SJCRH30 (cell line): ENCODE results near the gene ITGA2. TPM values are rescaled to one million over a fixed set of nuclear protein-coding genes. Genes with fewer than 3 reads are reported as not detected.
"Not testable (repeated sequence)": the region's sequence is repeated elsewhere in the genome, so short reads cannot be mapped to it uniquely, and the experiment has no call there.

Source experiments
- DNase-seq, 2 experiments: peaks; one replicate each; pipeline ENCODE4 v3.0.0-alpha.2; 2015 to 2020
- H3K27ac ChIP-seq: fragments of 250-450 bp; sonication (Bioruptor Pico); 2 replicates; pipeline ENCODE4 v1.5.1; 2020; ENCODE audit warnings: mild to moderate bottlenecking, moderate library complexity
- H3K27me3 ChIP-seq: fragments of 250-450 bp; sonication (Bioruptor Pico); 2 replicates; pipeline ENCODE4 v1.5.1; 2020; ENCODE audit warnings: mild to moderate bottlenecking, moderate library complexity
- H3K36me3 ChIP-seq: fragments of 250-450 bp; sonication (Bioruptor Pico); 2 replicates; pipeline ENCODE4 v1.5.1; 2020; ENCODE audit warnings: mild to moderate bottlenecking, moderate library complexity
- H3K4me1 ChIP-seq: fragments of 250-450 bp; sonication (Bioruptor Pico); 2 replicates; pipeline ENCODE4 v1.5.1; 2020; ENCODE audit warnings: mild to moderate bottlenecking, moderate library complexity
- H3K4me3 ChIP-seq: fragments of 250-450 bp; sonication (Bioruptor Pico); 2 replicates; pipeline ENCODE4 v1.5.1; 2020; ENCODE audit warnings: mild to moderate bottlenecking, moderate library complexity
- H3K9me3 ChIP-seq: fragments of 250-450 bp; sonication (Bioruptor Pico); replicated peaks from 2 replicates; pipeline ENCODE4 v1.5.1; 2020; ENCODE audit warnings: mild to moderate bottlenecking, moderate library complexity
- total RNA-seq: library from RNA; depleted of rRNA; stranded (reverse); fragments of >200 nt; shearing (Covaris generic); gene quantifications from 2 replicates; pipeline ENCODE4 v1.2.3, GENCODE V29; 2014

Gene ITGA2
- total RNA-seq, 1 experiment from 2014 or later = 0.26 TPM

DNA sequence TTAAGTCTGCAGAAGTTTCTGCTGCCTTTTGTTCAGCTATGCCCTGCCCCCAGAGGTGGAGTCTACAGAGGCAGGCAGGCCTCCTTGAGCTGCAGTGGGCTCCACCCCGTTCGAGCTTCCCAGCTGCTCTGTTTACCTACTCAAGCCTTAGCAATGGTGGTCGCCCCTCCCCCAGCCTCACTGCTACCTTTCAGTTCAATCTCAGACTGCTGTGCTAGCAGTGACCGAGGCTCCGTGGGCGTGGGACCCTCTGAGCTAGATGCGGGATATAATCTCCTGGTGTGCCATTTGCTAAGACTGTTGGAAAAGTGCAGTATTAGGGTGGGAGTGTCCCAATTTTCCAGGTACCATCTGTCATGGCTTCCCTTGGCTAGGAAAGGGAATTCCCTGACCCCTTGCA is 13.0 kb upstream of the ITGA2 start:
- not testable (repeated sequence) for DNase-seq, H3K36me3 ChIP-seq, H3K27me3 ChIP-seq

DNA sequence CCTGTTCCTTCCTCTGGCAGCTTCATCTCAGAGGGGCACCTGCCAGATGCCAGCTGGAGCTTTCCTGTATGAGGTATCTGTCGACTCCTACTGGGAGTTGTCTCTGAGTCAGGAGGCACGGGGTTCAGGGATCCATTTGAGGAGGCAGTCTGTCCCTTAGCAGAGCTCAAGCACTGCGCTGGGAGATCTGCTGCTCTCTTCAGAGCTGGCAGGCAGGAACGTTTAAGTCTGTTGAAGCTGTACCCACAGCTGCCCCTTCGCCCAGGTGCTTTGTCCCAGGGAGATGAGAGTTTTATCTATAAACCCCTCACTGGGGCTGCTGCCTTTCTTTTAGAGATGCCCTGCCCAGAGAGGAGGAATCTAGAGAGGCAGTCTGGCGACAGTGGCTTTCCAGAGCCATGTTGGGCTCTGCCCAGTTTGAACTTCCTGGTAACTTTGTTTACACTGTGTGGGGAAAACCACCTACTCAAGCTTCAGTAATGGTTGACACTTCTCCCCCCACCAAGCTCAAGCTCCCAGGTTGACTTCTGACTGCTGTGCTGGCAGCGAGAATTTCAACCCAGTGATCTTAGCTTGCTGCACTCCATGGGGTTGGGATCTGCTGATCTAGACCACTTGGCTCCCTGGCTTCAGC is 11.8 kb upstream of the ITGA2 start:
- Histone ChIP-seq H3K4me1 (no peaks in the 10 kb centered on the region), H3K9me3 (0 out of 2 replicates have a peak, but pooled peaks cover 7% of the 10 kb centered on the region), H3K4me3 (no peak overlapping the region), H3K27me3 (no peaks in the 10 kb centered on the region), H3K36me3 (no peaks in the 10 kb centered on the region), H3K27ac (no peak overlapping the region)
- DNase-seq = no peak

More for the DNA sequence above, 13.0 kb upstream of the ITGA2 start:
- not testable (repeated sequence) for H3K4me1 ChIP-seq, H3K9me3 ChIP-seq, H3K4me3 ChIP-seq, H3K27ac ChIP-seq

DNA sequence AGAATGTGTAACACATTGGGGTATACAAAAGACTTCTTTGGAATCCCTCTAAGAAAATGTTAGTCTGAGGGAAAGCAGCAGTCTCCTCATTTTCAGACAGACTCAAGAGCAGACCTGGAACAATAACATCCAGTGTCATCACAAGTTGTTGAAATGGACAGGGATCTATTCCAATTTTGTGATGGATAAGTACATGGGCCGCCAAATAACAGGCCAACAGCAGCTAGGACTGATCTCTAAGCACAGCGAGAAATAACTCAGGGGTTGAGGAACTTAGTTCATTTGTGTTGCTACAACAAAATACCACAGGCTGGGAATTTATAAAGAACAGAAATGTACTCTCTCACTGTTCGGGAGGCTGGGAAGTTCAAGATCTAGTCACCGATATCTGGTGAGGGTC is 7.6 kb upstream of the ITGA2 start:
- DNase-seq = no peak
- Histone ChIP-seq H3K4me3 (no peak overlapping the region), H3K27me3 (no peaks in the 10 kb centered on the region), H3K9me3 (0 out of 2 replicates have a peak, but pooled peaks cover 7% of the 10 kb centered on the region), H3K4me1 (no peaks in the 10 kb centered on the region), H3K27ac (no peak overlapping the region), H3K36me3 (no peaks in the 10 kb centered on the region)

DNA sequence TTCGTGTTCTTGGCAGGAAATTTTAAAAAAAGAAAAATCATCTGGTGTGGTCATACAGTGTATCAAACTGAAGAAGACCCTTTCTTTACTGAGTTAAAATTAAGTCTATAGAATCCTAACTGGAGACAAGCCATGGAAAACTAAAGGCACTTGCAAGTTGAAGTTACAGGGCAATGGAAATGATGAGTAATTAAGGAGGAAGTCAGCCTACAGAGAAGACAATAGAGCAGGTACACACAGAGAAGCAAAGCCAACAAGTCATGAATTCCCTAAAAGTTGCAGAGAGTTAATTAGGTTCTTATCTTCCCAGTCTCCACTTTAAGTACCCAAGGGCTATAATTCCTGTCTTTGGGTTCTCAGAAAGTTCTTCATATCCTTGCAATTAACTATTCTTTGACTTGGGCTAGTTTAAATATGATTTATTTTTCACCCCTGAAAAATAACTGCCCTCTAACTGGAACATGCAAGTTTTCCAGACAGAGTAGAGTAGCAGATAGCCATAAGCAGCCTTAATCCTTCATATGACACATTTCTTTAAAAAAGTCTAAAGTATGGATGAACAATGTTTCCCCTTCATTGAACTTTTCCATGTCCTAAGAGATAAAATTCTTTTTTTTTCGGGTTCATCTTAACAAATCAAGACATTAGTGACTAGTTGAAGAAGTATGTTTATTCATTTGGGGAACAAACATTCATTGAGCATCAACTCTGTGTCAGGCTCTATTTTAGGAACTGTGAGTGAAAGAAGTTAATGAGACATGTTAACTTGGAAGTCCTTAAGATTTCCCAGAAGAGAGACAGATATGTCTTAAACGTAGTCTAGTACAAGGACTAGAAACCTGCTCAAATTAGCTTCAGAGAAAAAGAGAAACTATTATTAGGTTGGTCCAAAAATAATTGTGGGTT is 5.2 kb upstream of the ITGA2 start:
- 0 out of 2 replicates have a peak, but pooled peaks cover 2% of the 10 kb centered on the region for H3K9me3 ChIP-seq
- DNase-seq = no peak
- H3K36me3 ChIP-seq = no peaks in the 10 kb centered on the region
- no peak overlapping the region for H3K27ac ChIP-seq
- no peaks in the 10 kb centered on the region; the same call in 1 of the 2 replicates for H3K27me3 ChIP-seq
- no peaks in the 10 kb centered on the region for H3K4me1 ChIP-seq
- no peak overlapping the region for H3K4me3 ChIP-seq

DNA sequence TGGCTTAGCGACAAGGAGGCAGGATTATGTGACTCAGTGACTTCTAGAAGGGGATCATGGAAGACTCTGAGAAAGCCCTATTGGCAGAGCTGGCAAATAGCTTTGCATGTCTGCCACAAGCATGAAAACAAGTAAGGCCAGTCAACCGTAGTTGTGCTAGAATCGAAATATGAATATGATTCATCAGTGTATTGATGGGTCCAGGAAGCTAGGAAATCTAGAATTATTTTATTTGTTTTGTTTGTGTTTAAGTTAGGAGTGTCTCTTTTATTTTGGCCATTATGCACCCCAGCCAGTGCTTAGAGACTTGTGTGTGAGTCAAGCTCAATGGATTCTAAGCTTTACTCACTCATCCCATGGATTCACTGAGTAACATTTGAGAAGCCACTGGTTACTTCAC is 3.8 kb upstream of the ITGA2 start:
- Histone ChIP-seq H3K4me3 (no peak overlapping the region), H3K9me3 (no peaks in the 10 kb centered on the region), H3K27ac (no peak overlapping the region), H3K4me1 (no peaks in the 10 kb centered on the region; the same call in 1 of the 2 replicates), H3K27me3 (no peaks in the 10 kb centered on the region; the same call in 1 of the 2 replicates), H3K36me3 (no peaks in the 10 kb centered on the region)
- no peak for DNase-seq

DNA sequence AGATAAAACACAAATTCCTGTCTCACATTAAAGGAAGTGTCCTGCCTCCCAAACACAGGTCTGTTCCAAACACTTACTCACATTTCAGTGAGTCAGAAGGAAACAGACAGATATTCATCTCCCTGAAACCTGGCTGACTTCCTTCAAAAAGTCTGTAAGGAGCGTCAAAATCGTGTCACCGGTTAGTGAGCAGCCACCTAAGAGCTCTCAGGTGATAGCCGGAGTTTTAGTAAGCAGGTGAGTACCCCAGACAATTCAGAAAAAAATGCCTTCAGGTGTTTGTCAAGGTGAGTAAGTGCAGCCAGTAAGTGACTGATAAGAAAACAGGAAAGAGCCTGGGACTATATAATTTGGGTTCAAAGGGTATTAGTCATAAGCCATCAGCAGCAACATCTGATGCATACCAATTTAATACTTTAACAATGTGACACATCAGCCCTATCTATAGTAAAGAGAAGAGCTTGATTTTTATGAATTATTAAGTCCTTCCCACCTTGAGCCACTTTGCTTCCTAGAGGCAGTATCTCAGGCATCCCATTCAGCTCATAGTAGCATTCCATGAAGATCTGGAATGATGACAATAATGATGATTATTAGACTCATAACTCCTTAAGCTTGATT is 1.3 kb upstream of the ITGA2 start:
- H3K4me1 ChIP-seq = no peaks in the 10 kb centered on the region; the same call in 1 of the 2 replicates
- H3K9me3 ChIP-seq = no peaks in the 10 kb centered on the region
- H3K27me3 ChIP-seq = no peaks in the 10 kb centered on the region; the same call in 1 of the 2 replicates
- H3K27ac ChIP-seq = no peak overlapping the region
- no peaks in the 10 kb centered on the region for H3K36me3 ChIP-seq
- H3K4me3 ChIP-seq = no peak overlapping the region
- DNase-seq = no peak

DNA sequence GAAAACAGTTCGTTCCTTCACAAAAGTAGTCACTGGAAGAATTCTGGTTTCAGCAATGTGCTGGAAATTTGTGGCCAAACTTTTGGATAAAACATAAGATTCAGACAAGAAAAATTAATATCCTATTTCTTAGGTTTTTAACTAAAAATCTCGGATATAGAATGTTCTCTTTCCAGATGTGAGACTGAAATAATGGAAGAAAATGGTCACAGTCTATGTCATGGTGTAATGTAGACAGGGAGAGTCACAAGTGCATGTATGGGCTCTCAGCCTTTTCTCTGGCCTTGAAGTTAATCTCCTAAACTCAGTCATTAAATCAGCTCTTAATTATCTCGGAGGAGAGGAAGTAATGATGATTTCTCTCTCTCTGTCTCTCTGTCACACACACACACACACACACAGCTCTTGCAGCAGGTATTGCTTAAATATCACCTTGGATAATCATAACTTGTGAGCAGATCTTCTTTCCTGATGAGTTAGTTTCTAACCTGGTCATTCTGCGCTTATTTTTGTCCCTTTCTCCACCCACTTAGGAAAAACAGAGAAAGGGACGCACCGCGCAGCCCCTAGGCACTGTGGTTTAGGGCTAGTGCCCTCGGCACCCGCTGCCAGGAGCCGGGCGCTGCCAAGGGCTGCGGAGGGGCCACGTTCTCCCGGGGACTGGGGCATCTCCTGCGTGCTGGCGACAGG is 672 bp upstream of the ITGA2 start:
- Histone ChIP-seq H3K4me3 (peak overlapping the region; percentile 63), H3K36me3 (no peaks in the 10 kb centered on the region), H3K27me3 (no peaks in the 10 kb centered on the region; the same call in 1 of the 2 replicates), H3K9me3 (no peaks in the 10 kb centered on the region), H3K4me1 (no peaks in the 10 kb centered on the region; the same call in 1 of the 2 replicates), H3K27ac (no peak overlapping the region)
- DNase-seq = no peak

DNA sequence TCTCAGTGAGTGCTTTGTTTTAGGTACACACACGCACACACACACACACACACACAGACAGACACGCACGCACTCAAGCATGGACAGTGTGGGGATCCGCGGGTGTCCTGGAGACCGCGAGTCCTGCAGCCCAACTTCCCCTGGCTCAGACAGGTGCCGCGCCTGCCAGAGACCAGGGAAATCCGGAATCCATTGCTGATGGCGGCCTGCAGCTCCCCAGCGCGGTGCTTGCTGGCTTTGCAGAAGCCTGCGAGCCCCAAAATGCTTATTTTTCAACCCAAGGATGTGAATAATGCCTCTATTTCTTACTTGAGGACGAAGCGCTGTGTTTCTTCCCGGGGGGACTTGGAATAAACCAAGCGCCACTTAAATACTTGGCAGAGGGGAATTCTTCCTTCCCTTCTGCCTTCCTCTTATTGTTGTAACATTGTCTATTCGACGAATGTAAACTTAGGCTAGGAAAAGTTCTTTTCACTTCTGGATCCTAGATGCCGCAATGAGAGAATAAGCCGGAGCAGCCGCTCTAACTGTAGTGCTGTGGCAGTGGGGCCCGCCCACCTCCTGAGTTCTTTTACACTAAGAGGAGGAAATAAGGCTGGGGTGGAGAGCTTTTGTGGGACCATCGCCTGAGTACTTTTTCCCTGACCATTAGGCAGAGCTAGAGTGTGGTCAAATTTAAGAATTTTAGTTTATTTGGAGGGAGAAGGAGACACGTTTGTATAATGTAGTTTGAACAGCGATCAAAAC is 802 bp downstream of the ITGA2 start:
- H3K27ac ChIP-seq = no peak overlapping the region
- H3K9me3 ChIP-seq = no peaks in the 10 kb centered on the region
- H3K27me3 ChIP-seq = no peaks in the 10 kb centered on the region; the same call in 1 of the 2 replicates
- H3K4me1 ChIP-seq = no peaks in the 10 kb centered on the region; the same call in 1 of the 2 replicates
- no peaks in the 10 kb centered on the region for H3K36me3 ChIP-seq
- DNase-seq = peak; percentile 12 to 13
- peak overlapping the region; percentile 63 for H3K4me3 ChIP-seq

DNA sequence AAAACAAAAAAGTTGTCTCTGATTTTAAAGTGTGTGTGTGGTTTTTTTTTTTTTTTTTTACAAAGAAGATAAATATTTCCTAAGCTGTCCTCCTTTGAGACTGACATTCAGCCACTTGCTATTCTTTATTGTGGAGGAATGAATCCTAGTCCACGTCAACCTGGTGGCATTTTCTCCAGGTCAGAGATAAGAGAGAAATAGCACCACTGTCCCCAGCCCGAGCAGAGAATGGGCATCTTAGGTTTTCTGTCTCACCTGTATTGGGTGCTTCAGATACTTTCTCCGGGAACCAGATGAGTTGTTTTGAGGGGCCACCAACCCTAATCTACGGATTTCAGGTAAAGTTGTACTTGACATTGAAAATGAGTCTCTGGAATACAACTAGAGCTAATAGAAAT is 1.4 kb downstream of the ITGA2 start:
- Histone ChIP-seq H3K4me1 (no peaks in the 10 kb centered on the region; the same call in 1 of the 2 replicates), H3K36me3 (no peaks in the 10 kb centered on the region), H3K27ac (no peak overlapping the region), H3K9me3 (no peaks in the 10 kb centered on the region), H3K4me3 (no peak overlapping the region), H3K27me3 (no peaks in the 10 kb centered on the region; the same call in 1 of the 2 replicates)
- no peak for DNase-seq

DNA sequence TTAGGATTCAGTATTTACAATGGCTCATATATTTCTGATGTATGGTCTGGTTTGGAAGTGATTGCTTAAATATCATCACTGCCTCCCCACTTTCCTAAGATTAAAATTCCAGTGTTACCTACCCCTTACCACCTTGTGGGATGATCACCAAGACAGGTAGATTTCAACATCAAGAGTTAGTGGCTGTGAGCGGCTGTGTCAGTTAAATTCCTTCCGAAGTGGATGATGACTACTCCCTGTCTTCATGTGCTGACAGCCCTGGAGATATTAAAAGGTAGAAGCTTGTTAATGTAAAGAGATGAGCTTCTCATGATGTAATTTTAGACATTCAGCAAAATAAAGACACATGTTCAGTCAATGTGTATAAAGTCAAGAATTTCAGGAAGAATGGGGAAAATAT is 4.2 kb downstream of the ITGA2 start:
- Histone ChIP-seq H3K9me3 (no peaks in the 10 kb centered on the region), H3K36me3 (no peaks in the 10 kb centered on the region), H3K27me3 (no peaks in the 10 kb centered on the region), H3K4me3 (no peak overlapping the region), H3K4me1 (no peaks in the 10 kb centered on the region; the same call in 1 of the 2 replicates), H3K27ac (no peak overlapping the region)
- no peak for DNase-seq

DNA sequence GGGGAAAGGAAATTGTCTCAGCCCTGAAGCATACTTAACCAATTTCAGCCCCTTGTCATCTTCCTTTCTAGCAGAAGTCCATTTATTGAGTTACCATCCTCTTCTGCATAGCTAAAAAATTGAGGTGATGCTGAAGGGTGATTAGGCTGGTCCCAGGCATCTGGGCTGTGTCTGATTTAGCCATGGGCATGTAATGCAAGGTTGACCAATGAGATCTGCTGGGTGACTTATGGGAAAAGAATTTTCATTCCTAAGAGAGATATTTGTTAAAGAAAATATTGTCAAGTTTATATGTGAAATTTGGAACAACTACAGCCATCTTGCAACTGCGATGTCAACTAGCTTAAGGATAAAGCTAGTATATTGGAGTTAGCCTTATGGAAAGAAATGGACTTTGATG is 5.1 kb downstream of the ITGA2 start:
- no peak for DNase-seq

DNA sequence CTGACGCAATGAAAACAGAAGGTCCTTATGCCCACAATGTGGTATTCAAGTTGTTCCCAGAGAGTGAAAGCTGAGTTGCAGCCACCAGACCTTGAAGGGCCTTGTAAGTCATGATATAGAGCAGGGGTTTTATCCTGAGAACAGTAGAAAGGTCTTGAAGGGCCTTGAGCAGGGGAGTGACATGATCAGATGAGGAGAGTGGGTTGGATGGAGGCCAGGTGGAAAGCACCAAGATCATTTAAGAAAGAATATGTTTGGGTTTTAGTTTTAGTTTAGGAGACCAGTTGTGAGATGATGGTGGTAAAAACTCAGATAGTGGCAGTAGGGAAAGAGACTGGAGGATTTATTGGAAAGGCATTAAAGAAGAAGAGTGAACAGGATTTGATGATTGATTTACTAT is 5.9 kb downstream of the ITGA2 start:
- no peaks in the 10 kb centered on the region; the same call in 1 of the 2 replicates for H3K4me1 ChIP-seq
- H3K27me3 ChIP-seq = no peaks in the 10 kb centered on the region
- H3K27ac ChIP-seq = no peak overlapping the region
- DNase-seq = no peak
- H3K4me3 ChIP-seq = no peak overlapping the region
- H3K36me3 ChIP-seq = no peaks in the 10 kb centered on the region
- H3K9me3 ChIP-seq = no peaks in the 10 kb centered on the region

More for the DNA sequence above, 5.1 kb downstream of the ITGA2 start:
- H3K27ac ChIP-seq = no peak overlapping the region
- H3K9me3 ChIP-seq = no peaks in the 10 kb centered on the region
- H3K27me3 ChIP-seq = no peaks in the 10 kb centered on the region
- H3K4me3 ChIP-seq = no peak overlapping the region
- H3K4me1 ChIP-seq = no peaks in the 10 kb centered on the region; the same call in 1 of the 2 replicates
- no peaks in the 10 kb centered on the region for H3K36me3 ChIP-seq

DNA sequence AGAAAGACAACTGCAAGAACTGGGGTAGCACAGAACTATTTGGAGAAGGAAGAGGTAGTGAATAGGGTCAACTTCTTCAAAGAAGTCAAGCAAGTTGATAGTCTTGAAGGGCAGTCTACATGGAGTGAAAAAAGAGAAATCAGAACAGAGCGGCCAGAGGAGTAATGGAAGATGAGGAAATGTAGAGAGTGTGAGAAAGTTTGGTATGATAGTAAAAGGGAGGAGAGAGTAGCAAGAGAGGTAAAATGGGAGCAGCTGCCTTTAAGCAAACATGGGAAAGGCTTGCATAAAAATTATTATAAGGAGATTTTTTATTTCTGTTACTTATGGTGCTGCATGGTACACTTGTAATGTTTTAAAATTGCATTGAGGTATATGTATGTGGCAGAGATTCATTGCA is 6.8 kb downstream of the ITGA2 start:
- H3K27me3 ChIP-seq = no peaks in the 10 kb centered on the region

DNA sequence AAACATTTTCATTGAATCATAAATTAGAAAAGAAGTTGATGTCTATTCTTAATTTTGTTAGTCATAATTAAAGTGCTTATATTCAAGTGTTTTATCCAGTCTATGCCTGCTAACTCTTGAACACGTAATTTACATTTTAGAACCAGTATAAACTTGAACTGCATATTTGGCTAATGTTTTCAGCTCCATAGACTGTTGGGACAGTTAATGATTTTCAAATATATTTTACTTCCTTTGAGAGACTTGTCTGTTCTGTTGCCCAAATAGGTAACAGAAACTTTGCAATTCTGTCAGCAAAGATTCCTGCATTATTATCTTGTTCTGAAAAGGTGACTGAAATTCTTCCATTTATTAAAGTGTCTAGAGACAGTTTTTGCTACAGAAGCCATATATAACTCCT is 7.8 kb downstream of the ITGA2 start:
- H3K4me3 ChIP-seq = no peak overlapping the region
- DNase-seq = no peak
- no peaks in the 10 kb centered on the region for H3K9me3 ChIP-seq
- H3K4me1 ChIP-seq = no peaks in the 10 kb centered on the region
- no peak overlapping the region for H3K27ac ChIP-seq
- no peaks in the 10 kb centered on the region for H3K36me3 ChIP-seq
- no peaks in the 10 kb centered on the region for H3K27me3 ChIP-seq

More for the DNA sequence above, 6.8 kb downstream of the ITGA2 start:
- H3K4me3 ChIP-seq = no peak overlapping the region
- no peaks in the 10 kb centered on the region for H3K36me3 ChIP-seq
- DNase-seq = no peak
- no peaks in the 10 kb centered on the region for H3K9me3 ChIP-seq
- no peak overlapping the region for H3K27ac ChIP-seq
- no peaks in the 10 kb centered on the region for H3K4me1 ChIP-seq
